Chondrocyte (in vitro differentiated cells): ENCODE data around the gene GRIN2C. TPM values are rescaled to one million over a fixed set of nuclear protein-coding genes. Genes with fewer than 3 reads are reported as not detected.

ENCODE experiments used
- DNase-seq: peaks from one replicate; pipeline ENCODE4 v3.0.0; 2021; ENCODE audit warnings: mixed read lengths, low spot score
- H3K27ac Mint-ChIP-seq: one replicate; pipeline ENCODE4 v1.8.0; 2021; ENCODE audit warnings: mild to moderate bottlenecking, moderate library complexity, mixed read lengths; ENCODE audit not compliant: unreplicated experiment
- H3K27me3 Mint-ChIP-seq: 2 replicates; pipeline ENCODE4 v1.8.0; 2021; ENCODE audit warnings: low read depth, mixed read lengths
- H3K36me3 Mint-ChIP-seq: 2 replicates; pipeline ENCODE4 v1.8.0; 2021; ENCODE audit warnings: low read depth, mixed read lengths
- H3K4me1 Mint-ChIP-seq: 2 replicates; pipeline ENCODE4 v1.8.0; 2021; ENCODE audit warnings: low read depth, mild to moderate bottlenecking, mixed read lengths
- H3K4me3 Mint-ChIP-seq: one replicate; pipeline ENCODE4 v1.8.0; 2021; ENCODE audit warnings: mild to moderate bottlenecking, moderate library complexity, mixed read lengths; ENCODE audit not compliant: unreplicated experiment
- H3K9me3 Mint-ChIP-seq: 2 replicates; pipeline ENCODE4 v1.8.0; 2021; ENCODE audit warnings: low read depth, mixed read lengths
- CTCF ChIP-seq: fragments of 200-600 bp; sonication (generic); IDR thresholded peaks from 2 replicates; pipeline ENCODE4 v1.5.0; 2021; ENCODE audit warnings: antibody characterized with exemption, mild to moderate bottlenecking, moderate library complexity
- total RNA-seq: library from RNA; stranded (reverse); gene quantifications from 3 replicates; pipeline ENCODE4 v1.2.1, GENCODE V29; 2021

Gene GRIN2C
- total RNA-seq, 1 donor from 2014 or later: 0.07 TPM

DNA sequence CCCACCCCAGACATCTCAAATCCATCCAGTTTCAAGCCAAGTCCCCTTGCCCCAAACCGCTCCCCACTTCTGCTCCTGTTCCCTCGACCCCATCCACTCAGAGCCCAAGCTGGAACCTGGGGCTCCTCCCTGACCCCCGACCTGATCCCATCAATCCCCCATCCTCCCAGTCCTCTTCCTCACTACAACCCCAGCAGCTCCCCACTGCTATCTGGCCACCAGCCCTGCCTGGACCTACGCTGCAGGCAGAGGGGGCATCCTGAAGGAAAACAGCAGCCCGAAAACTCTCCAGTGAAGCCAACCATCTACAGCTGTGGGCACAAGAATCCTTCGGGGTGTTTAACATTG lies 9.2 kb upstream of the GRIN2C start:
- Mint-ChIP-seq H3K4me3 (no peak overlapping the region), H3K4me1 (peaks cover 23% of the 10 kb centered on the region), H3K27ac (no peak overlapping the region), H3K27me3 (no peaks in the 10 kb centered on the region), H3K9me3 (no peaks in the 10 kb centered on the region), H3K36me3 (no peaks in the 10 kb centered on the region)
- TF ChIP-seq CTCF: no peak
- no peak for DNase-seq

DNA sequence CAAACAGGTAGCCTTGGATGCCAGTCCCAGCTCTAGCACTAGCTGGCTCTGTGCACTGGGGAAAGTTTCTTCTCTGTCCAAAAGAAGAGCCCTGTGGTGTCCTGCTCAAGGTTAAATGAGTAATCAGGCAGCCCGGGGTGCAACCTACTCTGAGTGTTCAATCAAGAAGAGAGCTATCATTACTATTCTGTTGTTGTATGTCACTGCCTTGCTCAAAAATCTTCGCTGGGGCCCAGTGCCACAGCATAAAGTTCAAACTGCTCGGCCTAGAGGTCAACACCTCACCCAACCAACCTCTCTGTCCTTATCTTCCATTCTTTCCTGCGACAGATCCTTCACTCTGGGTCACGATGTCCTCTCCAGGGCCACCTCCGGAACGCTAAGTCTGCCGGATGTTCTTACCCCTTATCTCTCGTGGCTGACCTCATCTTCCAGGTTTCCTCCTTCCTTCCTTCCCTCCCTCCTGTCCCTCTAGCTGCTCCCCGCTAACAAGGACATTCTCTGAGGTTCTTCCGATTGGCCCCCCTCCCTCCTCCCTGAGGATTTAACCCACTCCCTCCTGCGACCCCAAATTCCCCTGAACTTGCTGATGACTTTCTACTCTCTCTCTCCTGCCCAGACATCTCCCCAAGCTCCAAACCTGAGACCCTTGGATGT lies 8.7 kb upstream of the GRIN2C start:
- DNase-seq: no peak
- Mint-ChIP-seq H3K27ac (no peak overlapping the region), H3K4me3 (no peak overlapping the region), H3K27me3 (no peaks in the 10 kb centered on the region), H3K9me3 (no peaks in the 10 kb centered on the region), H3K36me3 (peaks cover 3% of the 10 kb centered on the region), H3K4me1 (peaks cover 19% of the 10 kb centered on the region)
- TF ChIP-seq CTCF: no peak

- Mint-ChIP-seq H3K36me3 (peaks cover 4% of the 10 kb centered on the region), H3K9me3 (no peaks in the 10 kb centered on the region), H3K27me3 (peaks cover 6% of the 10 kb centered on the region), H3K4me1 (peaks cover 13% of the 10 kb centered on the region), H3K4me3 (no peak overlapping the region), H3K27ac (no peak overlapping the region)
- TF ChIP-seq CTCF: no peak
- peak; percentile 80 for DNase-seq
These were observed 6.6 kb upstream of the GRIN2C start for GRCh38 chr17:74866198-74866835.

DNA sequence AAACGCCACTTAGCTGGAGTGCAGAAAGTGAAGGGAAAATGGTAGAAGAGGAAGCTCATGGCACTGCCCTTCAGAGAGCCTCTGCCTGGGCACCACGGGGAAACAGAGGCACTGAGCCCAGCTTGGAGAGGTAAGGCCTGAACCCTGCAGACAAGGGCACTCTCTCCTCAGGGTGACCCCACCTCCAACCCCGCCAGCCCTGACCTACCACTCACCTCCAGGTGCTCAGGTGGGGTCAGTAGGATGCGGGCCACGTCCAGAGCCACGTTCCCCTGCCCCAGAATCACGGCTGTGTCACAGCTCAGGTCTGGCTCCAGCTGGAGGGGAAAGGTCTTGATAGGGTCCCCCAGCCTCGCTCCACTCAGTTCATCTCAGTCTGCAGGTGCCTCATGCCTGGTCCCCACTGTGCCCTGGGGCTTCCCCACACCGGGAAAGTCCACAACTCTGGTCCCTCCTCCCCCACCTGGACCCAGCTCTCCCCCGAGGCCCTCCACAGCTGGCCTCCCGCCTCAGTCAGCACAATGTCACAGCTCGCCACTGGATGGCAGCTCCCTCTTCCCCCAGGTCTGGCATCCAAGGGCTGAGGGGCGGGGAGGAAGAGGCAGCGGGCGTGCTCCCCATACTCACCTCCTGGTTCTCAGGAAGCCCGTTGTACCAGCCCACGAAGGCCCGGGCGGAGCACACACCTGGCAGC lies 6.0 kb upstream of the GRIN2C start:
- H3K4me3 Mint-ChIP-seq: no peak overlapping the region
- H3K27ac Mint-ChIP-seq: no peak overlapping the region
- H3K9me3 Mint-ChIP-seq: no peaks in the 10 kb centered on the region
- DNase-seq: peak; percentile 85
- peaks cover 4% of the 10 kb centered on the region for H3K36me3 Mint-ChIP-seq
- peaks cover 12% of the 10 kb centered on the region for H3K4me1 Mint-ChIP-seq
- TF ChIP-seq CTCF: no peak
- H3K27me3 Mint-ChIP-seq: peaks cover 7% of the 10 kb centered on the region

DNA sequence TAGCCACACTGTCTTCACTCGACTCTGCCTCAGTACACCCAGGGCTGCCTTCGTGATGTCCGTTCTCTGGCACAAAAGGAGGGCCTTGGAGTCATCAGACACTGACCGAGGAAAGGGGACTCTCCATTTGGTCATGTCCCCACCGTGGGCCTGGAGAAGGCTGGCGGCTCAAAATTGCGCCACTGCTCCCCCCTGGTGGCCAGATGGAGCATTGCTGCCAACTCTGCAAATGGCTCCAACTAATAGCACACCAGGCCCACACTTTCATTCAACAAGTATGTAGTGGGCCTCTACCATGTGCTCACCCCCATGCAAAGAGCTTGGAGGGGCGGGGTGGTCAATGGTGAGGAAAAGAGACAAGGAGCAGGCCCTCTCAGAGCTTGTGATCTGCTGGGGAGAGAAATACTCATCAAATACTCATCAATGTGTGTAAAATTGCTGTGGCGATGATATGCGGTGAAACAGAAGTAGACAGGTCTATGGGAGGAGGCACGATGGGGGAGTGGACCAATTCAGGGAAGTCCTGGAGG lies 5.2 kb upstream of the GRIN2C start:
- Mint-ChIP-seq H3K27ac (no peak overlapping the region), H3K4me1 (peaks cover 14% of the 10 kb centered on the region), H3K9me3 (no peaks in the 10 kb centered on the region), H3K36me3 (peaks cover 4% of the 10 kb centered on the region), H3K27me3 (peaks cover 12% of the 10 kb centered on the region), H3K4me3 (no peak overlapping the region)
- DNase-seq: no peak
- TF ChIP-seq CTCF: peak; percentile 88
